ENCODE results near the gene CFAP299.

DNA sequence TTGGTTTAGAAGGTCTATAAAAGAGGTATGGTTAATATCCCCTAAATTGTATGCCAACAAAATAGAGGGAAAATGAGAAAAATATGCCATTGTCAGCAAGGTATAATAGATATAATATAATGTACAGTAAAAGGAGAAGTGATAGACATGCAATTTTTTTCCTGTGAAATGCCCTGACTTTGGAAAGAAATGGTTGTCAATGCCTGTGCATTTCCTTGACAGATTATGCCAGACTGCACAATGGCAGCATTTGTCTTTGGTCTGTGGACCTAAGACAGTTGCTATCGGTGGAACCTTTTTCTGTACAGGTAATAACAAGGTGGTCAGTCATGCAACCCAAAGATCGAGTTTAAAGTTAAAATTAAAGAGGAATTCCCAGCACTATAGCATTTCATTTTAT lies 301.7 kb downstream of the CFAP299 start:
- TF ChIP-seq, protein P1, sequence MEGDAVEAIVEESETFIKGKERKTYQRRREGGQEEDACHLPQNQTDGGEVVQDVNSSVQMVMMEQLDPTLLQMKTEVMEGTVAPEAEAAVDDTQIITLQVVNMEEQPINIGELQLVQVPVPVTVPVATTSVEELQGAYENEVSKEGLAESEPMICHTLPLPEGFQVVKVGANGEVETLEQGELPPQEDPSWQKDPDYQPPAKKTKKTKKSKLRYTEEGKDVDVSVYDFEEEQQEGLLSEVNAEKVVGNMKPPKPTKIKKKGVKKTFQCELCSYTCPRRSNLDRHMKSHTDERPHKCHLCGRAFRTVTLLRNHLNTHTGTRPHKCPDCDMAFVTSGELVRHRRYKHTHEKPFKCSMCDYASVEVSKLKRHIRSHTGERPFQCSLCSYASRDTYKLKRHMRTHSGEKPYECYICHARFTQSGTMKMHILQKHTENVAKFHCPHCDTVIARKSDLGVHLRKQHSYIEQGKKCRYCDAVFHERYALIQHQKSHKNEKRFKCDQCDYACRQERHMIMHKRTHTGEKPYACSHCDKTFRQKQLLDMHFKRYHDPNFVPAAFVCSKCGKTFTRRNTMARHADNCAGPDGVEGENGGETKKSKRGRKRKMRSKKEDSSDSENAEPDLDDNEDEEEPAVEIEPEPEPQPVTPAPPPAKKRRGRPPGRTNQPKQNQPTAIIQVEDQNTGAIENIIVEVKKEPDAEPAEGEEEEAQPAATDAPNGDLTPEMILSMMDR (conservative IDR thresholded peaks at IDR 0.05; ENCODE audit: low read depth, low read length): no peak
- TF ChIP-seq EZH2 (IDR thresholded peaks at IDR 0.05; ENCODE audit: borderline replicate concordance, low read depth, low read length, poor library complexity, severe bottlenecking): no peak
